GM19324 (cell line): ENCODE measurements around the gene TAF11L11.
"Not testable (repeated sequence)": the region's sequence is repeated elsewhere in the genome, so short reads cannot be mapped to it uniquely, and the experiment has no call there.

ENCODE experiments used
- ATAC-seq: cut with Tn5 transposase; IDR thresholded peaks from one replicate; pipeline ENCODE4 v1.9.1; 2021; ENCODE audit warnings: mild to moderate bottlenecking, moderate library complexity; ENCODE audit not compliant: unreplicated experiment, low FRiP score

TAF11L11 gene

DNA sequence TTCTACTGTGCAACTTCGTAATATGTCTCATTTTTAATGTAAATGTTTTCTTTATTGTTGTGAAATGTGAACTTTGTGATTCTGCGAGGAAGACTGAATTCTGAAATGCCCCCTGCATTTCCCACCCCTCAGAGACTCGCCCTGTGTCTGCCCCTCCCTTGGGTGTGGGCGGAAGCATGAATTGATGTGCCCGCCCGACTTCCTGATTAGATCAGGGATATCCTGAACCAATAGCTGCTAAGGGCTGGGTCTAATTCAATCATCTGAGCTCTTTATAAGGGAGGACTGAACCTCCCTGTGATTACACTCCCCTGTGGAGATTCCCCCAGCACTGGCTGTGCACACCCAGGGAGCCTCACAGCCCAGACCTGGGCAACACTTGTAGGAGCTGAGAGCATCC, at the start of gene TAF11L11:
TAF11L11 (plus strand) TSS at position 304 of the 400 bp plus-strand sequence.
- not testable (repeated sequence) for ATAC-seq

DNA sequence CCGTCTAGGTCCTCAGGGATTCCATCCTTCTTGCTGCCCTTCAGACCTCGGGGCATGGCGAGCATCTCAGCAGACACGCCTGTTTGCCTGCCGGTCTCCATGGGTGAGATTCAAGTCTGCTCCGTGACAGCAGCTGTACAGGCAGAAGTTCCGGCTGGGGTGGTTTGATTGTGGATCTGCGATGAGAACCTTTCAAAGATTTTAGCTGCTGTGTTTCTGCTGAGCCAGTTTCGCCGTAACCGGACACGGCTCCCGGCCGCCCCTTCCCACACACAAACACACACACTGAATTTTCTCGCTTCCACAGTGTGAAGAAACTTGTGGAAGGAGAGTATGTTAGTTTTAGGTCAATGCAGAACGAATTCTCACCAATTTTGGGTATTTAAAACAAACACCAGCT, 18.3 kb upstream of the TAF11L11 start, which contains the start of gene TAF11L7:
TAF11L7 (minus strand) TSS at position 101 of the 400 bp plus-strand sequence.
- not testable (repeated sequence) for ATAC-seq

DNA sequence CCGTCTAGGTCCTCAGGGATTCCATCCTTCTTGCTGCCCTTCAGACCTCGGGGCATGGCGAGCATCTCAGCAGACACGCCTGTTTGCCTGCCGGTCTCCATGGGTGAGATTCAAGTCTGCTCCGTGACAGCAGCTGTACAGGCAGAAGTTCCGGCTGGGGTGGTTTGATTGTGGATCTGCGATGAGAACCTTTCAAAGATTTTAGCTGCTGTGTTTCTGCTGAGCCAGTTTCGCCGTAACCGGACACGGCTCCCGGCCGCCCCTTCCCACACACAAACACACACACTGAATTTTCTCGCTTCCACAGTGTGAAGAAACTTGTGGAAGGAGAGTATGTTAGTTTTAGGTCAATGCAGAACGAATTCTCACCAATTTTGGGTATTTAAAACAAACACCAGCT, 13.1 kb upstream of the TAF11L11 start, which contains the start of gene TAF11L8:
TAF11L8 (minus strand) TSS at position 101 of the 400 bp plus-strand sequence.
- not testable (repeated sequence) for ATAC-seq

DNA sequence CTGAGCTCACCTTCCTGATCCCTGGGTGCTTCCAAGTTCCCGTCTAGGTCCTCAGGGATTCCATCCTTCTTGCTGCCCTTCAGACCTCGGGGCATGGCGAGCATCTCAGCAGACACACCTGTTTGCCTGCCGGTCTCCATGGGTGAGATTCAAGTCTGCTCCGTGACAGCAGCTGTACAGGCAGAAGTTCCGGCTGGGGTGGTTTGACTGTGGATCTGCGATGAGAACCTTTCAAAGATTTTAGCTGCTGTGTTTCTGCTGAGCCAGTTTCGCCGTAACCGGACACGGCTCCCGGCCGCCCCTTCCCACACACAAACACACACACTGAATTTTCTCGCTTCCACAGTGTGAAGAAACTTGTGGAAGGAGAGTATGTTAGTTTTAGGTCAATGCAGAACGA, 9.7 kb upstream of the TAF11L11 start, which contains the start of gene TAF11L9:
TAF11L9 (minus strand) TSS at position 140 of the 400 bp plus-strand sequence.
- ATAC-seq, result not testable (repeated sequence)

DNA sequence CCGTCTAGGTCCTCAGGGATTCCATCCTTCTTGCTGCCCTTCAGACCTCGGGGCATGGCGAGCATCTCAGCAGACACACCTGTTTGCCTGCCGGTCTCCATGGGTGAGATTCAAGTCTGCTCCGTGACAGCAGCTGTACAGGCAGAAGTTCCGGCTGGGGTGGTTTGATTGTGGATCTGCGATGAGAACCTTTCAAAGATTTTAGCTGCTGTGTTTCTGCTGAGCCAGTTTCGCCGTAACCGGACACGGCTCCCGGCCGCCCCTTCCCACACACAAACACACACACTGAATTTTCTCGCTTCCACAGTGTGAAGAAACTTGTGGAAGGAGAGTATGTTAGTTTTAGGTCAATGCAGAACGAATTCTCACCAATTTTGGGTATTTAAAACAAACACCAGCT, 6.3 kb upstream of the TAF11L11 start, which contains the start of gene TAF11L10:
TAF11L10 (minus strand) TSS at position 101 of the 400 bp plus-strand sequence.
- not testable (repeated sequence) for ATAC-seq

DNA sequence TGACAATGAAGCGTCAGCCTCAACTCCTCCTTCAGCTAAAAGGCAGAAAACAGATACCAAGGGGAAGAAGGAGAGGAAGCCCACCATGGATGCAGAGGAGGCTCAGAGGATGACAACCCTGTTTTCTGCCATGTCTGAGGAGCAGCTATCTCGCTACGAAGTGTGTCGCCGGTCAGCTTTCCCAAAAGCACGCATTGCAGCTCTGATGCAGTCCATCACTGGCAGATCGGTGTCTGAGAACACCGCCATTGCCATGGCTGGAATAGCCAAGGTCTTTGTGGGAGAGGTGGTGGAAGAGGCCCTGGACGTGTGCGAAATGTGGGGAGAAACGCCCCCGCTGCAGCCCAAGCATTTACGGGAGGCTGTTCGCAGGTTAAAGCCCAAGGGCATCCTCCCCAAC, 968 bp downstream of the TAF11L11 start:
- no peak for ATAC-seq

DNA sequence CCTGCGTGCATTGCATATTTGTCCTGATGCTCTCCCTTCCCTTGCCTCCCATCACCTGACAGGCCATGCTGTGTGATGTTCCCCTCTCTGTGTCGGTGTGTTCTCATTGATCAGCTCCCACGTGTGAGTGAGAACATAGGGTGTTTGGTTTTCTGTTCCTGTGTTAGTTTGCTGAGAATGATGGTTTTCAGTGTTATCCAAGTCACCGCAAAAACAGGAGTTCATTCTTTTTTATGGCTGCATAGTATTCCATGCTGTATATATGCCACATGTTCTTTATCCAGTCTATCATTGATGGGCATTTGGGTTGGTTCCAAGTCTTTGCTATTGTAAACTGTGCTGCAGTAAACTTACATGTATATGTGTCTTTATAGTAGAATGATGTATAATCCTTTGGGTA, 3.5 kb downstream of the TAF11L11 start:
- not testable (repeated sequence) for ATAC-seq

DNA sequence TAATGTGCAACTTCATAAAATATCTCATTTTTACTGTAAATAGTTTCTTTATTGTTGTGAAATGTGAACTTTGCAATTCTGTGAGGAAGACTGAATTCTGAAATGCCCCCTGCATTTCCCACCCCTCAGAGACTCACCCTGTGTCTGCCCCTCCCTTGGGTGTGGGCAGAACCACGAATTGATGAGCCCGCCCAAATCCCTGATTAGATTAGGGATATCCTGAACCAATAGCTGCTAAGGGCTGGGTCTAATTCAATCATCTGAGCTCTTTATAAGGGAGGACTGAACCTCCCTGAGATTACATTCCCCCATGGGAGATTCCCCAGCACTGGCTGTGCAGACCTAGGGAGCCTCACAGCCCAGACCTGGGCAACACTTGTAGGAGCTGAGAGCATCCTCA, 6.1 kb downstream of the TAF11L11 start, which contains the start of gene TAF11L12:
TAF11L12 (plus strand) TSS at position 301 of the 400 bp plus-strand sequence.
- not testable (repeated sequence) for ATAC-seq

DNA sequence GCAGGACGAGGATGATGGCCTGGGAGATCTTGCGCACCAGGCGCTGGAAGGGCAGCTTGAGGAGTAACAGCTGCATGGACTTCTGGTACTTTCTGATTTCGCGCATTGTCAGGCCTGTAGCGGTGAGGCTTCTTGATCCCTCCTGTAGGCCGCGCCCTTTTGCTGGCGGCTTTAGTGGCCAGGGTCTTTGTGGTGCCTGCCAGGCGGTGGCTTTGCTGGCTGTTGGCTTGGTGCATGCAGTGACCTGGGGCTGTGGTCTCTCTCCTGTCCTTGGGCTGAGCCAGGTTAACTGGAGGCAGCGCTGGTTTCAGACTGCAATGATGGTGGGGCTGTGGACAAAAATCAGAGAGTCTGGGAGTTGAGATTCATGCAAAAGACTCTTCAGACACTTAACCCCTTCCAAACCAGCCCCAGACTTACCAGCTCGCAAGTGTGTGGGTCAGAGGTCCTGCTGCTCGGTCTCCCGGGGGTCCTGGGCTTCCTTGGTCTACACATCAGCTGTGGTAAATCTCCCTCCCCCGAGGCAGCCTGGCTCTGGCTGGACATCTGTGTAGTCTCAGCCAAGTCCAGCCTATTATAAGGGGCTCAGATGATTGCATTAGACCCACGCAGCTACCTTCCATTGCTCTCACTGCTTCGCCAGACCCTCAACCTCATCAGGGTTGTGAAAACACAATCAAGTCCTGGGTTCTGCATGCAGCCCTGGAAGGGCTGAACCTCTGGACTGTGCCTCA, 11.1 kb downstream of the TAF11L11 start:
- ATAC-seq, result no peak

DNA sequence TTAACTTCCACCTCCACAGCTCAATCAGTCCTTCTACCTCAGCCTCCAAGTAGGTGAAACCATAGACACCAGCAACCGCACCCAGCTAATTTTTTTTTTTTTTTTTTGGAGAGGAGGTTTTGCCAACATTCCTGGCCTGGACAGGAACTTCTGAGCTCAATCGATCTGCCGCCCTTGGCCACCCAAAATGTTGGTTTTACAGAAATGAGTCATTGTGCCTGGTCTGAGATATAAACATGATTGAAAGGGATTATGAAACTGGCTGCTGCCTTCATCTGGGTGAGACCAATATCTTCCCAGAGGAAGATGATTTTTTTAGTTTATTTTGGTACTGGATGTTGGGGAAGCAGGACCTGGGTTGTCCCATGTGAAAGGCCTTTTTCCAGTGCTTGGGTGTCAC, 15.4 kb downstream of the TAF11L11 start:
- ATAC-seq, result no peak

DNA sequence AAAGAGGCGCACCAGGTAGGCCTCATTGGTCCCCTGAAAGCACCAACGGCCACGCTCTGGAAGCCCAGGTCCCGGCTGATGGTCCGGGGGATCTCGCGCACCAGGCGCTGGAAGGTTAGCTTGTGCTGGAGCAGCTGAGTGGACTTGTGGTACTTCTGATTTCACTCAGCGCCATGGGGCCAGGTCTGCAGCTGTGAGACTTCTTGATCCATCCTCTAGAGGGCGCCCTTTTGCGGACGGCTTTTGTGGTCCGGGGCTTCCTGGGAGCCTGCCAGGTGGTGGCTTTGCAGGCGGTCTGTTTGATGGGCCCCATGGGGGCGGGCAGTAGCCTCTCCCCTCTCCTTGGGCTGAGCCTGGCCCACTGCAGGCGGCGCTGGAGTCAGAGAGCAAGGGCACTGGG, 16.6 kb downstream of the TAF11L11 start:
- ATAC-seq, result no peak

DNA sequence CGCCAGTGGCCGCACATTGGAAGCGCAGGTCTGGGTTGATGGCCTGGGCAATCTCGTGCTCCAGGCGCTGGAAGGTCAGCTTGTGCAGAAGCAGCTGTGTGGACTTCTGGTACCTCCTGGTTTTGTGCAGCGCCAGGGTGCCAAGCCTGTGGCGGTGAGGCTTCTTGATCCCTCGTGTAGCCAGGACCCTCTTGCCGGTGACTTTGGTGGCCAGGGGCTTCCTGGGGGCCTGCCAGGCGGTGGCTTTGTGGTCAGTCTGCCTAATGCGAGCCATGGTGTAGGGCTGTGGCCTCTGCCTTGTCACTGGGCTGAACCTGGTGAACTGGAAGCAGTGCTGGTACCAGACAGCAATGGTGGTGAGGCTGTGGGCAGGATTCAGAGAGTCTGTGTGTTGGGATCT, 21.7 kb downstream of the TAF11L11 start:
- no peak for ATAC-seq

DNA sequence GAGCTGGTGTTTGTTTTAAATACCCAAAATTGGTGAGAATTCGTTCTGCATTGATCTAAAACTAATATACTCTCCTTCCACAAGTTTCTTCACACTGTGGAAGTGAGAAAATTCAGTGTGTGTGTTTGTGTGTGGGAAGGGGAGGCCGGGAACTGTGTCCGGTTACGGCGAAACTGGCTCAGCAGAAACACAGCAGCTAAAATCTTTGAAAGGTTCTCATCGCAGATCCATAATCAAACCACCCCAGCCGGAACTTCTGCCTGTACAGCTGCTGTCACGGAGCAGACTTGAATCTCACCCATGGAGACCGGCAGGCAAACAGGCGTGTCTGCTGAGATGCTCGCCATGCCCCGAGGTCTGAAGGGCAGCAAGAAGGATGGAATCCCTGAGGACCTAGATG, 27.8 kb downstream of the TAF11L11 start, which contains the start of gene TAF11L13:
TAF11L13 (plus strand) TSS at position 301 of the 400 bp plus-strand sequence.
- ATAC-seq, result not testable (repeated sequence)

DNA sequence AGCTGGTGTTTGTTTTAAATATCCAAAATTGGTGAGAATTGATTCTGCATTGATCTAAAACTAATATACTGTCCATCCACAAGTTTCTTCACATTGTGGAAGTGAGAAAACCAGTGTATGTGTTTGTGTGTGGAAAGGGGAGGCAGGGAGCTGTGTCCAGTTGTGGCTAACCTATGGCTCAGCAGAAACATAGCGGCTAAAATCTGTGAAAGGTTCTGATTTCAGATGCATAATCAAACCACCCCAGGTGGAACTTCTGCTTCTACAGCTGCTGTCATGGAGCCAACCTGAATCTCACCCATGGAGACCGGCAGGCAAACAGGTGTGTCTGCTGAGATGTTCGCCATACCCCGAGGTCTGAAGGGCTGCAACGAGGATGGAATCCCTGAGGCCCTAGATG, 30.2 kb downstream of the TAF11L11 start, which contains the start of gene TAF11L14:
TAF11L14 (plus strand) TSS at position 301 of the 400 bp plus-strand sequence.
- ATAC-seq, result no peak

DNA sequence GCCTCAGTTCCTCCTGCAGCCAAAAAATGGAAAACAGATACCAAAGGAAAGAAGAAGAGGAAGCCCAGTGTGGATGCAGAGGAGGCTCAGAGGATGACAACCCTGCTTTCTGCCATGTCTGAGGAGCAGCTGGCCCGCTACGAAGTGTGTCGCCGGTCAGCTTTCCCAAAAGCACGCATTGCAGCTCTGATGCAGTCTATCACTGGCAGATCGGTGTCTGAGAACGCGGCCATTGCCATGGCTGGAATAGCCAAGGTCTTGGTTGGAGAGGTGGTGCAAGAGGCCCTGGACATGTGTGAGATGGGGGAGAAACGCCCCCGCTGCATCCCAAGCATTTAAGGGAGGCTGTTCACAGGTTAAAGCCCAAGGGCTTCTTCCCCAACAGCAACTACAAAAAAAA, 45.2 kb downstream of the TAF11L11 start:
- not testable (repeated sequence) for ATAC-seq

DNA sequence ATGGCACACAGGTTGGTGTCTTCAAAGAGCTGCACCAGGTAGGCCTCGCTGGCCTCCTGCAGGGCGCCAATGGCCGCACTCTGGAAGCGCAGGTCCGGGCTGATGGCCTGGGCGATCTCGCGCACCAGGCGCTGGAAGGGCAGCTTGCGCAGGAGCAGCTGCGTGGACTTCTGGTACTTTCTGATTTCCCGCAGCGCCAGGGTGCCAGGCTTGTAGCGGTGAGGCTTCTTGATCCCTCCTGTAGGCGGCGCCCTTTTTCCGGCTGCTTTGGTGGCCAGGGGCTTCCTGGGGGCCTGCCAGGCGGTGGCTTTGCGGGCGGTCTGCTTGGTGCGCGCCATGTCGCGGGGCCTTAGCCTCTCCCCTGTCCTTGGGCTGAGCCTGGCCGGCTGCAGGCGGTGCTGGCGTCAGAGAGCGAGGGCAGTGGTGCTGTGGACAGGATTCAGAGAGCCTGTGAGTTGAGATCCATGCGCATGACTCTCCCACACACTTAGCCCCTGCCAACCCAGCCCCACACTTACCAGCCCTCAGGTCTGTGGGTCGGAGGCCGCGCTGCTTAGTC, 51.3 kb downstream of the TAF11L11 start:
- not testable (repeated sequence) for ATAC-seq
